HL-60/S4 treated with phorbol 12-myristate 13-acetate at 8.2 ng/mL for 4 days and 3 days (cell line): ENCODE measurements around the gene MACROD1.

Source experiments
- in situ Hi-C: fragments of 300-500 bp; cut with MboI; formaldehyde crosslinking; loops from 2 replicates; pipeline ENCODE4 v1.15.0; 2022; ENCODE audit warnings: low sequenced_read_pairs

The MACROD1 gene

DNA sequence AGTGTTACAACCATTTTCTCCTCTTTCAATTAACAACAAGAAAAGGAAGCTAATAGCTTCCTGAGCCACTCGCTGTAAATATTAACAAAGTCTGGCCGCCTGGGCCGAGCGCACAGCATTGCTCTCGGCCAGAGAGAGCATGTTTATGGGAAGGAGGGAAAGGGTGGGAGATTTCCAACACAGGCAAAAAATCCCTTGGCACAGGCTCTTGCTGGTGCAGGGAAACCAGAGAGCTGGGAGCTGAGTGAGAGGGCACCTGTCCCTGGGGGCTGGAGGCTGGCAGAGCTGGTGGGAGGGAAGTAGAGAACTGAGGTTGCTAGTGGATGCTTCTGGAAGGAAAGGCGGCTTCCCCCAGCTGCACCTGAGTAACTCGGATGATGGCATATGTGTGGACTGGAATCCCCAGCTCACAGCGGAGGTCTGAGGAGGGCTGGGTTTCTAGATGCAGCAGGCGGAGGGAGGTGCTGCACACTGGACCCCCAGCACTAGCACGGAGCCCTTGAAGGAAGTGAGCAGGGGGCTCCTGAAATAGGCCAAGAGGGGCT lies 70.6 kb downstream of the MACROD1 start:
- in situ Hi-C loops = no loop called here

GRCh38 chr11:64094463-64095260 lies 71.3 kb downstream of the MACROD1 start:
- in situ Hi-C loops = no loop called here

DNA sequence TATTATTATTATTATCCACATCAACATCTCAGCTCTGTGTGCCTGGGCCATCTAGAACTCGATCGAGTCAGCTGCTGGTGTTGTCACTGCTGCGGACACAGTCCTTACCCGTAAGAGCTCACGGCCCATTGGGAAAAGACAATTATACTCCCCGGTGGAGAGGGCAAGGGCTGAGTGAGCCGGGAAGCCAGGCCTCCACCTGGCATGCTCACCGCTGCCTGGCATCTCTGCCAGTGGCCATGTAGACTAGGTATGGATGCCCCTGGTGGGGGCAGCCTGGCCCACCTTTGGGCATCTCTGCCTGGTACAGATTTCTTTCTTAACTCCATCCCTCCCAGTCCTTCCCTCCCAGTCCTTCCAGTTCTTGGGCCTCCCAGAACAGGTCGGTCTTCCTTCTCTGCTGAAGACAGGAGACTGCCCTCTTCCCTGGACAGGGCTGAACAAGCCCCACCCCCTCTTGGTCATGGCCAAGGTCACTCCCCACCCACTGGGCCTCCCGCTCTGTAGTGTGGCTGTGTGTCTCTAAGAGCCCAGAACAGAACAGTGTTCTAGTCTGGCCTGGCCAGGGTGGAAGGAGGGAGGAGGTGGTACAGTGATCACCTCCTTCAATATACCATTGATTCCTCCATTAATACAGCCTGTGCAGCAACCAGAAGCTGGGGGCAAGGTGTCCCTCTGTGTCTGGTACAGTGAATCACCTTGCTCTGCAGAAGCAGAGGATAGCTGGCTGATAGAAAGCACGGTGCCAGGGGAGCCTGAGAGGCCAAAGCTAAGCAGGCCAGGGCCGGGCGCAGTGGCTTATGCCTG lies 72.5 kb downstream of the MACROD1 start:
- in situ Hi-C loops = no loop called here

GRCh38 chr11:64092761-64093136 lies 73.2 kb downstream of the MACROD1 start:
- in situ Hi-C loops = no loop called here

GRCh38 chr11:64092111-64092760 lies 73.7 kb downstream of the MACROD1 start:
- in situ Hi-C loops = no loop called here

GRCh38 chr11:64090806-64091516 lies 75.0 kb downstream of the MACROD1 start:
- in situ Hi-C loops = no loop called here

DNA sequence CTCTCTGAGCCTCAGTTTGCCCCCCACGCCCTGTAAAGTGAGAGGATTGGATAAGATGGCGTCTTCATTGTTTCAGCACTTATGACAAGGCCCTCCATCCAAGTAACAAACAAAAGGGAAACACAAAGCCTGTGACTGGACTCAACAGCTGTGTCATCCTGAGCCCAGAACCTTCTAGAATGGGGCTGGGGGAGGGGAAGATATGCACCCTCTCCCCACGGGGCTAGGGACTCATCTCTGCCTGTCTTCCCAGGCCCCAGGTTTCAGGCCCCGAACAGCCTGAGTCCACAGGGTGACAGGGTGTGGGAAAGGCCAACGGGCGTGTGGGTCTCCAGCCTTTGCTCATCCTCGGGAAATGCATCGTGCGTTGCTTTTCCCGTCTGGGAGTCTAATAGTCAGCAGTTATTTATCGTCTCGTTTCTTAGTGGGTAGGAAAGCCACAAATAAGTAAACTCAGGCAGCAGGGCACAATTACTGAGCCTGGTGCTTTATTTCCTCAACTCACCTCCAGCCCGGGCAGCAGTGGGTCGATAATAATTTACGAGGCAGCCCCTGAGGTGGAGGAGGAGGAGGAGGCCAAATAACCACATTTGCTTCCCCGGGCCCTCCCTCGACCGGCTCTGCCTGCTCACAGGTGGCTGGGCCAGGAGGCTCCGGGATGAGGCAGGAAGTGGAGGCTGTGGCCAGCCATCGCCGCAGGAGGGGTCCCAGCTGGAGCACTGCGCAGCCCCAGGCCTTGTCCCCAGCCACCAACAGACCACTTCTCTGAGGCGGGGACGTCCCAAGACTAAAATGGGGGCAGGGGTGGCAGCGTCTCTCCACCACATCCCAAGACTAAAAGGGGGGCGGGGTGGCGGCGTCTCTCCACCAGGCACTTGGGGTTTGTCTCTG lies 75.8 kb downstream of the MACROD1 start:
- in situ Hi-C loops = no loop called here

DNA sequence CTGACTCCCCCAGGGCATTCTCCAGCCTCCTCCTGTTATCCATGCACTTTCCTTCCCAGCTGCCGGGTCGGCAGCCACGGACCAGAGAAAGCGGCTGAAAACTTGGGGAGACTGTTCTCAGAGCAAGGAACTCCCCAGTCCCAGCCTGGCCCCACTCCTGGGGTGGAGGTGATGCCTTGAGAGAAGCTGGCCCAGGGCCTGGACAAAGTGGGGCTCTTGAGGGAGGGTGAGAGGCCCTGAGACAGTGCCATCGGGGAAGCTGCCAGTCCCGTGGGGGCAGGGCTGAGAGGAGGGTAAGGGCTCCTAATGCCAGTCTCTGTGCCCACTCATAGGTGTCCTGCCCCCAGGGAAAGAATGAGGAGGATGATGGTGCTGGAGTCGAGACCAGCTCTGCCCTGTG lies 76.4 kb downstream of the MACROD1 start:
- in situ Hi-C loops = no loop called here

GRCh38 chr11:64089027-64089360 lies 76.9 kb downstream of the MACROD1 start:
- in situ Hi-C loops = no loop called here

GRCh38 chr11:64088162-64089026 lies 77.5 kb downstream of the MACROD1 start:
- in situ Hi-C loops = no loop called here

GRCh38 chr11:64086258-64087123 lies 79.4 kb downstream of the MACROD1 start:
- in situ Hi-C loops = no loop called here

DNA sequence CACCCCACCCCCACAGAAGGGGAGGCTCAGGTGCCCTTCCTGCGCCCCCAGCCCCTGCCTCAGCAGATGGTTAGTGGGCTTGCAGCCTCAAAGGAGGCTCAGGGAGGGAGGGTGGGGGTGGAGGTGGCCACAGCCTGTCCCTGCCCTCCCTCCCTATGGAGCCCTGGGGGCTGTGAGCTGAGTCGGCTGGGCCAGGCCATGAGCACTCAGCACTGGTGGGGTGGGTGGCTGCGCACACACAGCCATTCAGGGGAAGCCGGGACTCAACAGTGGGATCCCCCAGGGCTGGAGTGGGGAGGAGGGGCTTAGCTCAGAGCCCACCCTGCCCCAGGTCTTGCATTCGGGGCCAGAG lies 80.0 kb downstream of the MACROD1 start:
- in situ Hi-C loops = no loop called here

DNA sequence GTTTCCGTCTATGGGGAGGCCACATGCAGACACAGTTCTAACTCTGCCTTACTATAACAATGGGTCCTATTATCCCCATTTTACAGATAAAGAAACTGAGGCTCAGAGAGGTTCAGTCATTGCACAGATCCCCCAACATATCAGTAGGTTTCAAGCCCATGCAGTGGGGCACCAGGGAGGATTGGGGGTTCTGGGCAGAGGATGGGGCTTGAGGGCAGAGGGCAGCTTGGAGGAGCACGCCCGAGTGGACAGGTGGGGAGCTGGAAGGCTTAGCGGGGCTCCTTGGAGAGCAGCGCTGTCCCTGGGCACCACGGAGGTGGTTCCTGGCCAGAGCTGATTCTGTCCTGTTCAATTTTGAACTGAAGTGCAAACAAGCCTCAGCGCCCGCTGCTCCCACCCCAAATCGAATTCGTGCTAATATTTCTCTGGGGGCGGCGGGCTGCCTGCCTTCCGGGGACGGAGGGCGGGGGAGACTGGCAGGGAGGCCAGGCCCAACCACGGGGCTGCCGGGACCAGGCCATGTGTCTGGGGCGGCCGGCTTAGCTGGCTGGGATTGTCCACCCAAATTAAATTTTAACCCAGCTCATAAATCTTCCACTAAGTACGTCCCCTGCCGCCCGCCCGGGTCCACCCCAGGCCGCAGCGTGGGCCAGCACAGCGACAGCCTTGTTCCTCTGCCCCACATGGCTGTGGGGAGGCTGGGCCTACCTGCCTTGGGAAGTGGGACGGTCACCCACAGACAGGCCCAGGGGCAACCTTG lies 80.8 kb downstream of the MACROD1 start:
- in situ Hi-C loops = no loop called here

DNA sequence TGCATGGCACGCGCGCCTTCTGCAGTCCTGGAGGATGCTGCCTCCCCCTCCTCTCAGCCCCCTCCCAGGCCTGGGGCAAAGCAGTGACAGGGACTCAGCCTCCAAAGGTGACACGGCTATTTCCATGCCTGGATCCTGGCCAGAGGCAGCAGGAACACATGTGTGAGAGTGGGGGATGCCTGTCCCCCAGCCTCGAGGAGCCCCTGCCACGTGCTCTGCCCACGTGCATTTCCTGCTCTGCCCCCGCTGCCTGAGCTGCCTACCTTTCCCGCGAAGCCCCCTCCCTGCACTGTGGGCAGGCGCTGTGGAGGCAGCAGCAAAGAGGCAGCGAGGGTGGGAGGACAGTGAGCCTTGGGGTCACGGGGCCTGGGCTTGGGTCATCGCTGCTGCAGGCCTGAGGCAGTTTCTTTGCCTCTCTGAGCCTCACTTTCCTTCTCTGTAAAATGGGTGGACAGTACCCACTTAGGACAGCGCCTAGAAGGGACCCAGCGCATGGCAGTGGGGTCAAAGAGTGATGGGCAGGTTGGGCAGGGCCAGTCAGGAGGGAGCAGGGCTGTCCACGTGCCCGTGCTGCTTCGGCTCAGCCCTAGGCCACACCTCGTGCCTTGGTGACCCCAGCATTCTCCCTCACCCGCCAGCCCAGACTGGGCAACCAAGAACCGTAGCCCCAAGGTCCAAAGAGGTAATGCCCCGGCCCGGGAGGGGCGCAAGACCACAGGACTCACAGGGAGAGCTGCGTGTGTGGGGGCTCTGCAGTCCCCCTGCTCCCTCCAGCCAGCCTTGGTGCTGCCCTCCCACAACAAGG lies 81.6 kb downstream of the MACROD1 start:
- in situ Hi-C loops = no loop called here

GRCh38 chr11:64083398-64084080 lies 82.4 kb downstream of the MACROD1 start:
- in situ Hi-C loops = no loop called here
